Mesenchymal stem cell (in vitro differentiated cells and primary cell): Measurements from ENCODE around the gene TNNT1.

Experiments used
- DNase-seq: peaks from one replicate; pipeline ENCODE4 v3.0.0-alpha.2; 2013
- H2AFZ ChIP-seq: one replicate; pipeline ENCODE4 v1.6.1; 2013; ENCODE audit warnings: low read depth, mild to moderate bottlenecking, control low read depth, inconsistent platforms, low read length, moderate library complexity
- H2AK5ac ChIP-seq: 2 replicates; pipeline ENCODE4 v1.6.1; 2013; ENCODE audit warnings: low read length, moderate library complexity, mild to moderate bottlenecking, inconsistent platforms; ENCODE audit not compliant: severe bottlenecking
- H2BK120ac ChIP-seq: one replicate; pipeline ENCODE4 v1.6.1; 2013; ENCODE audit warnings: low read depth, mild to moderate bottlenecking, inconsistent platforms, low read length, moderate library complexity
- H2BK12ac ChIP-seq, 2 experiments: one replicate each; pipeline ENCODE4 v1.6.1; 2013; ENCODE audit warnings: inconsistent platforms in 2 of 2, low read length in 2 of 2, mild to moderate bottlenecking in 2 of 2, moderate library complexity in 2 of 2, control low read depth in 1 of 2
- H2BK15ac ChIP-seq: one replicate; pipeline ENCODE4 v1.6.1; 2013; ENCODE audit warnings: mild to moderate bottlenecking, low read depth, inconsistent platforms; ENCODE audit not compliant: poor library complexity, severe bottlenecking
- H2BK5ac ChIP-seq: 2 replicates; pipeline ENCODE4 v1.6.1; 2013; ENCODE audit warnings: low read depth, mild to moderate bottlenecking, low read length, control low read depth, inconsistent platforms; ENCODE audit not compliant: poor library complexity, severe bottlenecking
- H3K14ac ChIP-seq, 2 experiments: one replicate each; pipeline ENCODE4 v1.6.1; 2013; ENCODE audit warnings: inconsistent platforms in 2 of 2, low read length in 2 of 2, control low read depth in 1 of 2, mild to moderate bottlenecking in 1 of 2, moderate library complexity in 1 of 2
- H3K18ac ChIP-seq, 2 experiments: one replicate each; pipeline ENCODE4 v1.6.1; 2013; ENCODE audit warnings: inconsistent platforms in 2 of 2, low read length in 2 of 2, control low read depth in 1 of 2, low read depth in 1 of 2, mild to moderate bottlenecking in 1 of 2
- H3K23ac ChIP-seq, 2 experiments: one replicate each; pipeline ENCODE4 v1.6.1; 2013; ENCODE audit warnings: inconsistent platforms in 2 of 2, low read length in 2 of 2, mild to moderate bottlenecking in 2 of 2, moderate library complexity in 2 of 2, control low read depth in 1 of 2
- H3K27ac ChIP-seq: 2 replicates; pipeline ENCODE4 v1.5.1; 2013; ENCODE audit warnings: mild to moderate bottlenecking, moderate library complexity, low read length, control low read depth, inconsistent platforms; ENCODE audit not compliant: poor library complexity, severe bottlenecking
- H3K27me3 ChIP-seq, 2 experiments: 2 replicates each; pipeline versions ENCODE4 v1.6.1 to v1.7.0; 2013; ENCODE audit warnings: low read length in 2 of 2, mild to moderate bottlenecking in 2 of 2, moderate library complexity in 2 of 2, control low read depth in 1 of 2, inconsistent platforms in 1 of 2; ENCODE audit not compliant: control insufficient read depth in 1 of 2, insufficient read depth in 1 of 2
- H3K36me3 ChIP-seq, 2 experiments: 2 replicates each; pipeline versions ENCODE4 v1.6.1 to v1.7.0; 2013; ENCODE audit warnings: low read length in 2 of 2, control low read depth in 1 of 2, inconsistent platforms in 1 of 2, low read depth in 1 of 2, mild to moderate bottlenecking in 1 of 2; ENCODE audit not compliant: insufficient read depth in 2 of 2, control insufficient read depth in 1 of 2
- H3K4ac ChIP-seq, 2 experiments: one replicate each; pipeline ENCODE4 v1.6.1; 2013; ENCODE audit warnings: inconsistent platforms in 2 of 2, low read length in 2 of 2, mild to moderate bottlenecking in 2 of 2, moderate library complexity in 2 of 2, control low read depth in 1 of 2, low read depth in 1 of 2
- H3K4me1 ChIP-seq: 2 replicates; pipeline ENCODE4 v1.6.1; 2013; ENCODE audit warnings: low read depth, low read length, control low read depth; ENCODE audit not compliant: control insufficient read depth, insufficient read depth
- H3K4me2 ChIP-seq: 2 replicates; pipeline ENCODE4 v1.6.1; 2013; ENCODE audit warnings: low read length, mild to moderate bottlenecking, inconsistent platforms; ENCODE audit not compliant: poor library complexity, severe bottlenecking
- H3K4me3 ChIP-seq, 2 experiments: 2 replicates each; pipeline versions ENCODE4 v1.5.1 to v1.7.0; 2013; ENCODE audit warnings: low read length in 2 of 2, mild to moderate bottlenecking in 2 of 2, control low read depth in 1 of 2, low read depth in 1 of 2; ENCODE audit not compliant: insufficient read depth in 1 of 2
- H3K79me1 ChIP-seq: replicated peaks from 2 replicates; pipeline ENCODE4 v1.6.1; 2013; ENCODE audit warnings: mild to moderate bottlenecking, control low read depth, low read length, inconsistent platforms; ENCODE audit not compliant: poor library complexity, severe bottlenecking
- H3K9ac ChIP-seq: 2 replicates; pipeline ENCODE4 v1.7.0; 2013; ENCODE audit warnings: mild to moderate bottlenecking, low read length, moderate library complexity
- H3K9me3 ChIP-seq: 2 replicates; pipeline ENCODE4 v1.7.0; 2013; ENCODE audit warnings: mild to moderate bottlenecking, low read length; ENCODE audit not compliant: control insufficient read depth
- H4K8ac ChIP-seq: one replicate; pipeline ENCODE4 v1.6.1; 2013; ENCODE audit warnings: inconsistent platforms, mild to moderate bottlenecking, low read length, moderate library complexity
- H4K91ac ChIP-seq: one replicate; pipeline ENCODE4 v1.6.1; 2013; ENCODE audit warnings: mild to moderate bottlenecking, low read length, inconsistent platforms
- WGBS: methylation state at CpG from one replicate; pipeline ENCODE4 v1.1.7; 2013; ENCODE audit warnings: mixed read lengths; 5-methylcytosine and 5-hydroxymethylcytosine counted together

The TNNT1 gene

GRCh38 chr19:55105237-55105636 is 43.8 kb downstream of the TNNT1 start:
- Histone ChIP-seq H3K9ac (no peak overlapping the region), H3K4ac (no peak overlapping the region), H3K4me3 (no peak overlapping the region), H2AK5ac (no peak overlapping the region), H3K27me3 (no peaks in the 10 kb centered on the region), H3K36me3 (peaks cover 55 to 60% of the 10 kb centered on the region in 2 experiments), H2BK15ac (no peak overlapping the region), H3K4me2 (no peak overlapping the region), H4K91ac (no peak overlapping the region), H3K4me1 (peaks cover 5% of the 10 kb centered on the region), H3K23ac (no peak overlapping the region), H3K79me1 (peaks cover 43% of the 10 kb centered on the region), H2AFZ (no peak overlapping the region), H3K27ac (no peak overlapping the region), H2BK120ac (no peak overlapping the region), H2BK5ac (no peak overlapping the region), H4K8ac (no peak overlapping the region), H2BK12ac (no peak overlapping the region), H3K14ac (no peak overlapping the region), H3K9me3 (peaks cover 7% of the 10 kb centered on the region), H3K18ac (no peak overlapping the region)
- WGBS = 92% methylated on average over 2 of the region's 2 CpGs
- no peak for DNase-seq

- H3K18ac ChIP-seq = no peak overlapping the region
- 98% methylated on average over 9 of the region's 9 CpGs for WGBS
Observed at GRCh38 chr19:55103190-55103589, 45.8 kb downstream of the TNNT1 start.

GRCh38 chr19:55101261-55101660 is 47.7 kb downstream of the TNNT1 start:
- H4K8ac ChIP-seq = no peak overlapping the region
- no peak overlapping the region for H2BK12ac ChIP-seq
- no peak overlapping the region for H3K4ac ChIP-seq
- H2AK5ac ChIP-seq = no peak overlapping the region
- peaks cover 11% of the 10 kb centered on the region for H3K4me1 ChIP-seq
- peaks cover 48 to 61% of the 10 kb centered on the region in 2 experiments for H3K36me3 ChIP-seq
- H3K4me3 ChIP-seq = no peak overlapping the region
- H2AFZ ChIP-seq = no peak overlapping the region
- no peak for DNase-seq
- H2BK5ac ChIP-seq = no peak overlapping the region
- H3K23ac ChIP-seq = no peak overlapping the region
- 87% methylated on average over 10 of the region's 10 CpGs for WGBS
- no peak overlapping the region for H3K27ac ChIP-seq
- H3K9ac ChIP-seq = no peak overlapping the region
- H3K18ac ChIP-seq = no peak overlapping the region
- H2BK120ac ChIP-seq = no peak overlapping the region
- H3K27me3 ChIP-seq = no peaks in the 10 kb centered on the region
- no peak overlapping the region for H2BK15ac ChIP-seq
- no peak overlapping the region for H4K91ac ChIP-seq
- H3K14ac ChIP-seq = no peak overlapping the region
- H3K9me3 ChIP-seq = peaks cover 7% of the 10 kb centered on the region
- peaks cover 49% of the 10 kb centered on the region for H3K79me1 ChIP-seq
- H3K4me2 ChIP-seq = no peak overlapping the region

More at GRCh38 chr19:55103190-55103589, 45.8 kb downstream of the TNNT1 start:
- H3K27me3 ChIP-seq = no peaks in the 10 kb centered on the region
- H3K23ac ChIP-seq = no peak overlapping the region
- H3K4me2 ChIP-seq = no peak overlapping the region
- DNase-seq = no peak
- no peak overlapping the region for H2AFZ ChIP-seq
- no peak overlapping the region for H3K4ac ChIP-seq
- H2BK15ac ChIP-seq = no peak overlapping the region
- no peak overlapping the region for H2BK5ac ChIP-seq
- H4K91ac ChIP-seq = no peak overlapping the region
- H3K9ac ChIP-seq = no peak overlapping the region
- no peak overlapping the region for H3K4me3 ChIP-seq
- no peak overlapping the region for H2BK120ac ChIP-seq
- no peak overlapping the region for H2AK5ac ChIP-seq
- no peak overlapping the region for H3K14ac ChIP-seq
- H3K36me3 ChIP-seq = peaks cover 51 to 57% of the 10 kb centered on the region in 2 experiments
- H3K79me1 ChIP-seq = peaks cover 49% of the 10 kb centered on the region
- H2BK12ac ChIP-seq = no peak overlapping the region
- H3K27ac ChIP-seq = no peak overlapping the region
- peaks cover 13% of the 10 kb centered on the region for H3K4me1 ChIP-seq
- H4K8ac ChIP-seq = no peak overlapping the region
- H3K9me3 ChIP-seq = peaks cover 7% of the 10 kb centered on the region

GRCh38 chr19:55099557-55100506 is 49.2 kb downstream of the TNNT1 start:
- H3K4ac ChIP-seq = no peak overlapping the region
- no peak overlapping the region for H4K91ac ChIP-seq
- H3K14ac ChIP-seq = no peak overlapping the region
- H3K9me3 ChIP-seq = peaks cover 7% of the 10 kb centered on the region
- no peak overlapping the region for H2BK120ac ChIP-seq
- H3K27me3 ChIP-seq = no peaks in the 10 kb centered on the region
- H3K36me3 ChIP-seq = peaks cover 47 to 68% of the 10 kb centered on the region in 2 experiments
- H3K9ac ChIP-seq = no peak overlapping the region
- no peak overlapping the region for H2BK12ac ChIP-seq
- no peak overlapping the region for H4K8ac ChIP-seq
- H3K4me2 ChIP-seq = no peak overlapping the region
- H3K79me1 ChIP-seq = peaks cover 39% of the 10 kb centered on the region
- DNase-seq = no peak
- H3K4me1 ChIP-seq = peaks cover 8% of the 10 kb centered on the region
- H3K18ac ChIP-seq = no peak overlapping the region
- no peak overlapping the region for H3K23ac ChIP-seq
- no peak overlapping the region for H2BK15ac ChIP-seq
- no peak overlapping the region for H2BK5ac ChIP-seq
- no peak overlapping the region for H2AK5ac ChIP-seq
- 93% methylated on average over 27 of the region's 27 CpGs for WGBS
- no peak overlapping the region for H3K4me3 ChIP-seq
- no peak overlapping the region for H2AFZ ChIP-seq
- H3K27ac ChIP-seq = no peak overlapping the region
